Superior temporal gyrus (tissue), 1 donor: ENCODE measurements around the gene DEXI.
A peak's percentile ranks its signal among the peaks of the same experiment; 100 is the strongest.
"Not testable (repeated sequence)": the region's sequence is repeated elsewhere in the genome, so short reads cannot be mapped to it uniquely, and the experiment has no call there.

Source experiments
- DNase-seq: peaks from one replicate; pipeline ENCODE4 v3.0.0-alpha.2; 2016; ENCODE audit errors: extremely low spot score

DEXI gene

DNA sequence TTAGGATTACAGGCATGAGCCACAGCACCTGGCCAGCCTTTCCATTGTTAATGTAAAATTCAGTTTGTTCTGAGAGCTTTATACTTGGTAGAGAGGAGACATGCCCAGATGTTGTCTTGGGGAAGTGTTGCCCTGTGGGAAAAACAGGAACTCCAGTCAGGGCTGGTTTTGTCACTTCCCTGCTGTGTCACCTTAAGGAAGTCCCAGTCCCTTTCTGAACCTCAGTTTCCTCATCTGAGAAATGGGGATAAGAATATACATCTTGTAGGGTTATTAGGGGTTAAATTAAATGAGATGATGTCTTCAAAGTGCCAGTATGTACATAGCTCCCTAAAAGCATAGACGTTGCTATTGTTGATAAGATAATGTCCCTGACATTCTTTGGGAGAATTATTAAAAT lies 27.3 kb upstream of the DEXI start:
- DNase-seq: no peak

DNA sequence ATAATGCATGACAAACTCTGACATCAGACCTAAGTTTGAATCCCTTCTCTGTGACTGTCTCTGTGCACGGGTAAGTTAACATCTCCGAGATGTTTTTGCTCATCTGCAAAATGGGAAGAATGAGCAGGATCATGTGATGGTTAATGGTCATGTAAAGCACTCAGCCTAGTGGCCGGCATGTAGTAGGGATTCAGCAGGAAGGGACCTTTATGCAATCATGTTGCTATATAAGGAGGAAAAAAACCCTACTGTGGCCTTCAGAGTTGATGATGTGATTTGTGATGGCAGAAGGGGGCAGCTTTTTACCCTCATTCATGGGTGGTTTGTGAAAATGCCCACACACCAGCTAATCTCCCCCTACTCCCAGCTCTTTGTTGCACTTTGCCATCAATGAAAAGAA lies 26.2 kb upstream of the DEXI start:
- no peak for DNase-seq

DNA sequence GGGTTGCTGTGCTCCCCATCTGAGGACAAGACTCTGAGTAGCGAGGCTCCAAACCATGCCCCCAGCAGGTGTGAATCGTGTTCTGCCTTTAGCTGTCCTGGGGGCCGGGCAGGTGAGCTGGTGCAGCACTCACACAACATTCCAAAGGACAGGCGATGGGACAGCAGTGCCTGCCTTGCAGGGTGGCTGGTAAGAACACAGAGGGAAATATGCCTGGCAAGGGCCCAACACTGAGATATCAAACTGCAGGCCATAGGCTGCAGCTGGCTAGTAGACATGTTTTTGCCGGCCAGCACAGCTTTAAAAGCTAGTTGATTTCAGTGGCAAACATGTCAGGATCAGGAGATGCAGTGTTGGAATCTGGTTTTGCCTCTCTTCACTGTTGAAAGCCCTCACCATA lies 25.7 kb upstream of the DEXI start:
- DNase-seq: no peak

DNA sequence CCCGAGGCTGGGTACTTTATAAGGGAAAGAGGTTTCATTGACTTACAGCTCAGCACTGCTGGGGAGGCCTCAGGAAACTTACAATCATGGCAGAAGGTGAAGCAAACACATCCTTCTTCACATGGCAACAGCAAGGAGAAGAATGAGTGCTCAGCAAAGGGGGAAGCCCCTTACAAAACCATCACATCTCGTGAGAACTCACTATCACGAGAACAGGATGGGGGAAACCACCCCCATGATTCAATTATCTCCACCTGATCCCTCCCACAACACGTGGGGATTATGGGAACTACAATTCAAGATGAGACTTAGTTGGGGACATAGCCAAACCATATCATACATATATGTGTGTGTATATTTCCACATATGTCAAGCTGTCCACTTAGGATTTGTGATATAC lies 24.3 kb upstream of the DEXI start:
- not testable (repeated sequence) for DNase-seq

DNA sequence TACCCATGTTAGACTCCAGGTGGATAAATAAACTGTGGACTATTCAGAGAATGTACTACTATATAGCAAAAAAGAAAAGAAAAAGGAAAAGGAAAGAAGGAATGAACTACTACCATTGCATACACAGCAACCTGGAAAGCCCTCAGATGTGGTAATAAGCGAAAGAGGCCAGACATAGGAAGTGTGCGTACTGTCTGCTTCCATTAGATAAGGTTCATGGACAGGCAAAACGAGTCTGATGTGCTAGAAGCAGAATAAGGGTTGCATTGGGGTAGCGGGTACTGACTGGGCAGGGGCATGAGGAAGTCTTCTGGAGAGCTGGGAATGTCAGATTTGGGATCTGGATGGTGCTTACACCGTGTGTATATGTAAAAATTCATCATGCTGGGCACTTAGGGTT lies 23.9 kb upstream of the DEXI start:
- no peak for DNase-seq

DNA sequence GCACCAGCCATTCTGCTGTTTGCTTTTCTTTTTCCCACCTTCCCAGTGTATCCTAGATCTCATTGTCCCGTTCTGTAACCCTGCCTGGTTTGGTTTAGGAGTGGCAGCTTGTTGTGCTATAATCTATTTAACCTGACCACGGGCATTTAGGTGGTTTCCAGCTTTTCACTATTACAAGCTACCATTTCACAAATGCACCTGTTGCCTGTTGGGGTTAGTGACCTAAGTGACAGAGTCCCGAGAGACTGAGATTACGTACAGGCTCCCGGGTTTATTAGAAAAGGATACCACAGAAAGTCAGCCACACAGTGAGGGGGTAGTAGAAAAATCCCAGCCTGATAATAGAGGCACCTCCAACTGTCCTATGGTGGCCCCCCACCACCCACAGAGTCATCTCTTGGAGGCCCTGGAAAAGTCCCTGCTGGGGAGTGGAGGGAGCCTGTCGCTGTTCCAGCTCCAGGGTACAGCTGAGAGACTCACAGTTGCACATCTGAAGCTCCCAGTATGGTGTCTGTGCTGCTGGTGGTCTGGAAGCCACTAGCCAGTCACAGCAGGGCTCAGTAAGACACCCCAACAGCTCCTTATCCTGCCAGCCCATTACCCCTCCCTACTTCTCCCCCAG lies 23.3 kb upstream of the DEXI start:
- no peak for DNase-seq

DNA sequence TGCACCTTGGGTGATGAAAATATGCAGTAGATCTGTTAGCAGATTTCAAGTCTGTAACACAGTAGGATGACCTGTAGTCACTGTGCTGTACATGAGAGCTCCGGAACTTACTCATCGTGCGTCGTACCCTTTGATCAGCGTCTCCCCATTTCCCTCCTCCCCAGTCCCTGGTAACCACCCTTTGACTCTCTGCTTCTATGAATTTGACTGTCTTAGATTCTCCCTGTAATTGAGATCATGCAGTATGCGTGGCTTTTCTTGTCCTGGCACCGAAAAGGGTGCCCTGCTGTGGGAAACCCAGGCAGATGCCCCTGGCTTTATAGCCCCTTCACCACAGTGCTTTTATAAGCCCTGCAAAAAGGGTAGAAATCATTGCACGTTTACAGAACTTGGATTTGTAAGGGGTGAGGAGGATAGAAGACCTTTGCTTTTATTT lies 22.6 kb upstream of the DEXI start:
- no peak for DNase-seq

DNA sequence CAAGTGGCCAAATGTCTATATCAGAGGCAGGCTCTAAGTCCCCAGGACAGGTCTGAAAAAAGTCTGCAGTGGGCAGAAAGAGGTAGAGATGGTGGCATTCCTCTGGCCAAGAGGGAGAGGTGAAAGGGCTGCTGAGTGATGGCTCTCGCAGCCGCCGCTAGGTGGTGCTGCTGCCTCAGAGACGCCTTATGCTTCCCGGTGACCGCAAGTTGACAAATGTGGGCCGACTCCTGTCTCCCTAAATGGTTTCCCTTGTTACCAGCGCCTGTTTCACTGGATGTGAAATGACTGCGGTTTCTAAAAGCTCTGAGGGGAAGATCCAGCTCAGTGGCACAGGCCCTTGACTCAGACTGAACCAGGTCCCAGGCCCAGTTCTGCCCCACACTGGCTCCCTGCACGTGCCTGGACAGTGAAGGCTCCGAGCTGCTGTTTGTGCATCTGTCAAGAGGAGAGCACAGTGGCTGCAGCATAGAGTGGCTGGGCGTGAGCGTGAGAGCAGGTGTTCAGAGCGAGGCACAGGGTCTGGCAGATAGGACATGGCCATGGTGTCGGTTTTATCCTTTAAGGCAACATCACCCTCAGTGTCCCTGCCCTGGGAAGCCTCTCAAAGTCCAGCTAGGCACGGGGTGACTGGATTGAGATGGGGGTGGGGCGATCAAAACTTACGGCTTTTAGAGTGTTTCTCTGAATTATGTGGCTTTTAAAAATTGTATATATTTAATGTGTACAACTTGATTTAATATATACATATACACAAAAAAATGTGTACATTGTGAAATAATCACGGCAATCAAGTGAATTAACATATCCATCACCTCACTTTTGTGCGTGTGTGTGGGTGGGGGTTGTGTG lies 22.0 kb upstream of the DEXI start:
- DNase-seq: peak; percentile 90

DNA sequence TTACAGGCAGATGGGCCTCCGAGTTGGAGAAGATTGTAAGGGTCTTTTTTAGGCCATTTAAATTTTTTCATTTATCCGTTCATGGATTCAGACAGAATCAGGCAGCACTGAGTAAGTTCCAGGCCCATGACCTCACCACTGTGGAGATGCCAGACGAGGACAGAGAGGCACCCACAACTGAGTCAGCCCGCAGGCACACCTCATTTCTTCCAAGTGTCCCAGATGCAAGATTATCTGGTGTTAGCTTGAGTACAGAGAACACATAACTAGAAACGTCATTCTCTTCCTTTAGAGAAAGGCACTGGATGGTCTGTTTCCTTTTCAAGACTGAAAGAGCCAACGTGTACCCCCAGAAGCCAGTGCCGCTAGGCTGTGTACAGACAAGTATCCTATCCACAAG lies 19.0 kb upstream of the DEXI start:
- DNase-seq: no peak

DNA sequence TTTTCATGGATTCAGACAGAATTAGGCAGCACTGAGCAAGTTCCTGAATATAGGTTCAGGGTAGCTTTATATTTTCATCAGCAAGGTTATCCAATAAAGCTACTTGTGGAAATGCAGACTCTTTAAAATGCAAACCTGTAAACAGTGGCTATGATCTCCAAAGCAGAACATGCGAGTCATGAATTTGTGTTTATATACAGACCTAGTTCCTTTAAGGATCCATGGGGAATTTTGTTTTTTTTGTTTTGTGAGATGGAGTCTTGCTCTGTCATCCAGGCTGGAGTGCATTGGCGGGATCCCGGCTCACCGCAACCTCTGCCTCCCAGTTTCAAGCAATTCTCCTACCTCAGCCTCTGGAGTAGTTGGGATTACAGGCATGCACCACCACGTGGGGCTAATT lies 16.9 kb upstream of the DEXI start:
- DNase-seq: no peak

DNA sequence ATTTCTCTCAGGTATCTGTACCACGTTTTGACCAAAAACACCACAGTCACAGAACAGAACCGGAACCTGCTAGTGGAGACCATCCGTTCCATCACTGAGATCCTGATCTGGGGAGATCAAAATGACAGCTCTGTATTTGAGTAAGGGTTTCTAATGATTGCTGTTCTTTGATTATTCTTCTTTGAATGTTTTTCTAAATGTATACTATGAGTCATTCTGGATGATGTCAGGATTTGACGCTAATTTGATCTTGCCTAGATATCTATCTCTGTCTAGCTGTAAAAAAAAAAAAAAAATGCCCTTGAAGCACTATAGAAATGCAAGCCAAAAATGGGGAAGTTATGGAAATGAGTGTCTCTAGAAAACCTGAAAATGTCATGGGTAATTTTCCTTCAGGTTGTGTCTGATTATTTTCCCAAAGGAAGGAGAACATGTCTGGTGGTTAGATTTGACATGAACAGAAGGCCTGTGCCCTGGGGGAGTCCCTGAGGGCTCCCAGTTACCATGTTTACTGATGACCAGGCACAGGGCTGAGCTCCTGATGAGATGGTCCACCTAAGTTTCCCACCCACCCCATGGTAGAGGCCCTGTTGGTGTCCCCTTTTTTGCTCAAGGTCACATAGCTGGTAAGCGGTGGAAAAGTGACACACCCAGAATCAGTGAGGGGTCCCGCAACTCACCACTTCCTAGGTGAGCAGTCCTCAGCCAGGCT lies 15.7 kb upstream of the DEXI start:
- DNase-seq: no peak

DNA sequence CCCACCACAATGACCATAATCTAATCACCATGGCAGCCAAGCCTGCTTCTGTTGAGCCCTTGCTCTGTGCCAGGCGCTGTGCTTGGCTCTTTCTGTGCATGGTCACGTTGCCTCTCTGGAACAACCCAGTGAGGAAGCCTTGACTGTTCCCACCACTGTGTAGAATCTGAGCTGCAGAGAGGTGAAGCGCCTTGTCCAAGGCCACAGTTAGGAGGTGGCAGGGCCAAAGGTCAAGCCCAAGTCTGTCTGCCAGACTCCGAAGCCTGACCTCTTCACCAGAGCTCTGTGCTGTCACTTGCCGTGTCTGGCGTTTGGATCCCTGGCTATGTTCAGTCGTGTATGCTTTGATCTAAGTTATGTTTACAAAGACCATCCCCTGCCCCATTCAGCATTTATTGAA lies 12.6 kb upstream of the DEXI start:
- no peak for DNase-seq

DNA sequence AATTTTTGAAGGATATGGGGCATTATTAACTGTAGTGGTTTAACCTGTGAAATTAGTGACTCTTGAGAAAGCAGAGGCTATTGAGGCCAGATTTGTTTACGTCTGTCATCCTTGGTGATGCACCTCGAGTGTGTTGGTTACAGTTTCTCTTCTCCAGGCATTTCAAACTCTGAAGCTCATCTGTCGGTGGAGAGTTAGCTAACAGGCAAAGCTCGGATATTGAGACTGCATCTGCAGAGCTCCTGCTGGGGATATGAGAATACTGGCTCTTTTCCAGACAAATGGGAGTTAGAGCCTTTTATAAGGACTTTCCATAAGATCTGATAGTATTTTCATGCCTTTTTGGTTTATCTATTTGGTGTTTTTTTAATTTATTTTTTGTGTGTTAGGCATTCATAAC lies 8.8 kb upstream of the DEXI start:
- no peak for DNase-seq

DNA sequence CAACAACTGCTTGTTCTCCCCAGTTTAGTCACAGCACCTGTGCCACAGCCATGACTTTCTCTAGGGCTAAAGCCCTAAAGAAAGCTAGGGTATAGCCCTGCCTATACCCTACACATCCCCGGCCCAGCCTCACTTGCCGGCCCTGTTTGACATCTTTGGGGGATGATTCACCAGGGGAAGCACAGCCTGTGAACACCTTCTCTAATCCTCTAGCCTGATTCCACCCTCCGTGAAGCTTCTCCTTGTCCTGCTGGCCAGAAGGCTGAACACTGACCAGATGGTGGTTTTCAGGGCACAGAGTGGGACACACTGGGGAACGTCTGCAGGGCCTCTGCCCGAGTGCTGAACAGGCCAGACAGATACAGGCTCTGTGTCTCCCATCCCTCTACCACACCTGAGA lies 8.1 kb upstream of the DEXI start:
- no peak for DNase-seq

DNA sequence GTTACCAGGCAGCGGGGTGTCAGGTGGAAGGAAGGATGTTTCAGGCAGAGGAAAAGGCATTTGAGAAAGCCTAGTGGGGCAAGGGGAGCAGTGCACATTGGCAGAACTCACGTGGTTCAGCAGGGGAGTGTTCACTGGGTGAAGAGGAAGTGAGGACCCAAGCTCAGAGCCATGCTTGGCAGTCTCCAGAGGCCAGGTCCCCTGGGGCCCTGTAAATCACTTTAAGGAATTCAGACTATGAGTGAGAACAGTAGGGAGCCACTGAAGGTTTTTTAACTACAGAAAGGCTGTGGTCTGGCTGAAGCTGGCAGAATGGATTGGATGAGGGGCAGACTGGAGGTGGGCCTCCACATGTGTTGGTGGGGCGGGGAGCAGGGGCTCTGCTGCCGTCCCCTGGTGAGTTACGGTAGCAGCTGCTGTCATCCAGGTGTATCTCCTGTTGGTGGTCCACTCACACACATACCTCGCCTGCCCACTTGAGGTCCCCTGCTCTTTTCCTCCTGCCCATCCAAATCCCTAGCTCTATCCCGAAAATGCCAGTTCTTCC lies 7.2 kb upstream of the DEXI start:
- no peak for DNase-seq

DNA sequence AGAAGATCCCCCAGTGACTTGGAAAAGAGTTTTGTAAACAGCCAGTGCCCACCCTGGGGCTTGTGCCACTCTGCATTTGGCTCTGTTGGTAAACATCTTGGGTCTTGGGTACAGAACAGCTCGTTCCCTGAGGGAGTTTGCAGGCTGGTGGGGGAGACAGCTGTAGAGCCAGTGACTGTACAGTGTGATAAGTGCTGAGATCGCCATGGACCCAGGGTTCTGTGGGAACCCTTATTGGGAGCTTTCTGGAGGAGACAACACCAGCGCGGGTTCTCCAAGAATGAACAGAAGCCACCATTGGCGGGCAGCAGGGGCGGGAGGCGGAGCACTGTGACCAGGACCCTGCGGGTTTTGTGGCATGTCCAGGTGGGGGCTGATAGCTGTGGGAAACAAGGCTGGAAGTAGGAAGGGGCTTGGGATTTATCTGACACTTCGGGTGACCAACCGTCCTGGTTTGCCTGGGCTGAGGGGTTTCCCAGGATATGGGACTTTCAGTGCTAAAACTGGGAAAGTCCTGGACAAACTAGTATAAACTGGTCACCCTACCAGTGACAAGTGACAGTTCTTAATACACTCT lies 5.0 kb upstream of the DEXI start:
- DNase-seq: no peak

DNA sequence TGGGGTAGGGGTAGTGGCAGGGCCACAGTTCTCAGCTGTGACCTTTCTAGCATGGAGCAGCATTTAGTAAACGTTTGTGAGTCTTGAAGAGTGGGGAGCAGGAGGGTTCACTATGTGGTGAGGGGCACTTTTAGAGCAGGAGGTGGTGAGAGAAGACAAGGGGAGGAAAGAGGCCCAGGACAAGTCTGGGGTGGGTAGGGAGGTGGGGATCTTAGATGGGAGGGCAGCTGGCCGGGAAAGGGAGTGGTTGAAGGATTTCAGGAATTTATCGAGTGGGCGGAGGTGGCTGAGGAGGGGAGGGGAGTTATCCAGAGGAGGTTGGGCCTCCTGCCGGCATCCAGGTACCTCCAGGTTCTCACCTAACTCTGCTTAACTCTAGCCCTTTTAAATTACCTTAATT lies 4.0 kb upstream of the DEXI start:
- no peak for DNase-seq

DNA sequence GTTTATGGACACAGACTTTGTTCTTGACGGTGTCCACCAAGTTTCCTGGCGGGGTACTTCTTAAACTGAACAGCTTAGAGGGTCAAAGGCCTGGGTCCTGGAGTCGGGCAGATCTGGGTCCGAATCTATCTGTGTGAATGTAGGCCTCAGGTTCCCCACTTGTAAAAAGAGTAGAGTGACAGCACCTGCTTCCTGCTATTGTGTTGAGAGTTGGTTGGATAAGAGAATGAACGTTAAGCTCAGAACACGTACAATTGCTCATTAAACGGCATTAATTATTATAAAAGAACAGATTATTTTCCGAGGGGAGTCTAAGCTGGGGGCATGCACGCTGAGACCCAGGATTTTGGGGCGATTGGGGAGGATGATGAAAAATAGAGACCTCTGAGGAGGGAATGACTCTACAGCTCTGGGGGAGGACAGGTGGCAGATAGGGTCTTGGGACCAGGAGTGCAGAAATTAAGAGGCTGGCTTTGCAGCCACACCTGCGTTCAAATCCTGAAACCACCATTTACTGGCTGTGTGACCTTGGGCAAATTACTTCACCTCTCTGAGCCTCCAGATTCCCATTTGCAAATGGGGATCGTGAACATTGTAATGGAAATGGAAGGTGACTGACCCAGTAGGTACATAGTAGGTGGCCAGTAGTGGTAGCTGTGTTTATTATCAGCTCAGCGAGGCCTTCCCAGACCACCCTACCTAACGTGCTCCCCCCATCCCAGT lies 3.0 kb upstream of the DEXI start:
- no peak for DNase-seq

DNA sequence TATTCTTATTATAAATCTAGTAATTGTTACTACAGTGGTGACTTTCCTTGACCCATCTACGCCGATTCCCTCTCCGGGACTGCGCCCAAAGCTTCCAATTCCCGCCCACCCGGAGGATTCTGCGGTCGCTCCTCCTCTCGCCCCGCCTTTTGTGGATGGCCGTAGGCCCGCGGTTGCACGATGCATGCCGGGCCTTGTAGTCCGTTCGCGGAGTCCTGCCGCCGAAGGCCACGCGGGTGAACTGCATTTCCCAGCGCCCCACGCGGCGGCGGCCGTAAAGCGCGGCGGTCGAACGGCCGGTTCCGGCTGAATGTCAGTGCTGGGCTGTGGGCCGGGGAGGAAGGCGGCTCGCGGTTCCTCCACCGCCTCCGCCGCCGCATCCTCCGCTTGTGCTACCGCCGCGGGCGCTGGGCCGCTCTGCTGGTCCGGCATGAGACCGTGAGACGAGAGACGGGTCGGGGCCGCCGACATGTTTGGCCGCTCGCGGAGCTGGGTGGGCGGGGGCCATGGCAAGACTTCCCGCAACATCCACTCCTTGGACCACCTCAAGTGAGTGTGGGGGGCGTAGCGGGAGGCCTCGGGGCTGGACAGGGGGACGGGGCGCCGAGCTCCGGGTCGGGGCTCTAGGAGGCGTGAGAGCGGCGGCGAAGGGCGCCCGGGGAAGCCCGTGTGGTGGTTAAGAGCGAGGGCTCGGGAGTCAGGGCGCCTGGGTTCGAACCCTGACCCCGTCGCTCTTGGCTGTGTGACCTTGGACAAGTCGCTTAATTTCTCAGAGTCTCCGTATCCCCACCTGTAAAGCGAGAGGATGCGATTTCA lies 2.2 kb upstream of the DEXI start, which contains the start of gene CLEC16A:
CLEC16A (plus strand) TSS at position 316 of the 816 bp plus-strand sequence; CDS start at position 470, 154 bp downstream.
- peak; percentile 98 for DNase-seq

DNA sequence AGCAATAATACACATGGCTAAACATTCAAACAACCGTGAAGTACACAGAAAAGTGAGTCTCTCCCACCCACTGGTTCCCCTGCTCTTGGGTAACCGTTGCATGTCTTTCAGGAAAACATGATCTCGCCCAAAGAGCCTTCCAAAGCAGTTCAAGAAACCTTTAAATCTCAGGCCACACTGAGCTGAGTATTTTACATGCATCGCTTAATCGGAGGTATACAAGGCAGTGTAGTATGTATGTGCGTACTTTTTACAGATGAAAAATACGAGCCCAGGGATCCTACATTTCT lies 741 bp upstream of the DEXI start:
- DNase-seq: no peak

DNA sequence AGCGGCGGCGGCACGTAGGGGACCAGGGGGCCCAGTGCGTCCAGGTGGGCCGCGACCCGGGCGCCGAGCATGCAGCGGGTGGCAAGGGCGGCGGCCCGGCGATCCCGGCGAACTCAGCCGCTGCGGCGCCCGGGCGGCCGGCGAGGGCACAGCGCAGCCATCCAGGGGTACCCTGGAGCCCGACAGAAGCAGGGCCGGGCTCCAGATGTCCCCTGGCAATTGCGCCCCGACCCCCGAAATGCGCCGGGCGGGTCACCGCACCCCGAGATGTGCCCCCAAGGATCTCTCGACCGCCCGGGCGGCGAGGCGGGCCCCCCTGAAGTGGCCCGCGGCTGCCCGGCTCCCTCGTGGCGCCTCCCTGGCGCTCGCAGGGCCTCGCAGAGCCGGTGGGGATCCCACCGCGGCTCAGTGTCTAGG lies 325 bp downstream of the DEXI start:
- DNase-seq: not testable (repeated sequence)
